ELF-1 (cell line): ENCODE data around the gene NR3C2.

Experiments used
- DNase-seq: peaks from one replicate; pipeline ENCODE4 v3.0.0-alpha.2; 2016; ENCODE audit warnings: low read depth, low spot score

The NR3C2 gene

GRCh38 chr4:148077581-148077980 is 364.6 kb downstream of the NR3C2 start:
- no peak for DNase-seq

- DNase-seq: no peak
Observed at GRCh38 chr4:148076964-148077363, 365.2 kb downstream of the NR3C2 start.

GRCh38 chr4:148075438-148075837 is 366.8 kb downstream of the NR3C2 start:
- DNase-seq: no peak

- DNase-seq: no peak
Observed at GRCh38 chr4:148074462-148074861, 367.8 kb downstream of the NR3C2 start.

- no peak for DNase-seq
Observed at GRCh38 chr4:148073349-148073748, 368.9 kb downstream of the NR3C2 start.

- DNase-seq: no peak
Observed at GRCh38 chr4:148072789-148073188, 369.4 kb downstream of the NR3C2 start.

GRCh38 chr4:148071009-148071408 is 371.2 kb downstream of the NR3C2 start:
- DNase-seq: no peak

- no peak for DNase-seq
Observed at GRCh38 chr4:148069895-148070178, 372.4 kb downstream of the NR3C2 start.

GRCh38 chr4:148069086-148069894 is 372.9 kb downstream of the NR3C2 start:
- DNase-seq: no peak

DNA sequence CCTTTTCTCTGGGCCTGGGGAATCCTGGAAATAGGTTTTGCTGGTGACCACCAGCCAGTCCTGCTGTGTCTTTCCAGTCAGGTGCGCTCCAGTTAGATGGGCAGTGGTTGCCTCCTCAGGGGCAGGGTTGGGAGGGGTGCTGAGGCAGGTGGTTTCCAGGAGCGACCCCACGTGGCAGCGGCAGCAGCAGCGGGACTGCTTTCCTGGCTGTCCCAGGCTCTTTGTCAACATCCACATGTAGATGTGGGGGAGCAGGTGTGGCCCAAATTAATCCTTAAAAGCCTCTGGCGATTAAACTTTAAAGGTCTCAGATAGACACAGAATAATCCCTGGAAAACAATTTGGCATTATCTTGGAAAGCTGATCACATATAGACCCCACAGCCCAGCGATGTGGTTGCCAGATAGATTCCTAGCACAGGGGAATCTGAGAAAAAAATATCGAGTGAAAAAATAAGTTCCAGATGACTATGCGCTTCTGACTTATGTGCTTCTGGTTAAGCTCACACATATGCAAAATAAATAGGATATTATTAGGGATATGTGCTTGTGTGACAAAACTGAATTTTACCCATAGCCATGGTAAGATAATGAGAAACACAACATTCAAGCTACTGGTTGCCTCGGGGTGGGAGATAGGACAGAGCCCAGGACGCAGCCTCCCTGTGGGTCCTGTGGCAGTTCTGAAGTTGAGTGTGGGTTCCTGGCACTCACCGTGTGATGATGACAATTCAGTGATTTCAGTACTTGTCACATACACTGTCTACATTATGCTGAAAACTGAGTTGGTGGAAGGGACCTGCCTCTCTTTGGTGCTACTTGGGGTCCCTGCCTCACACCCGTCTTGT is 373.9 kb downstream of the NR3C2 start:
- no peak for DNase-seq

DNA sequence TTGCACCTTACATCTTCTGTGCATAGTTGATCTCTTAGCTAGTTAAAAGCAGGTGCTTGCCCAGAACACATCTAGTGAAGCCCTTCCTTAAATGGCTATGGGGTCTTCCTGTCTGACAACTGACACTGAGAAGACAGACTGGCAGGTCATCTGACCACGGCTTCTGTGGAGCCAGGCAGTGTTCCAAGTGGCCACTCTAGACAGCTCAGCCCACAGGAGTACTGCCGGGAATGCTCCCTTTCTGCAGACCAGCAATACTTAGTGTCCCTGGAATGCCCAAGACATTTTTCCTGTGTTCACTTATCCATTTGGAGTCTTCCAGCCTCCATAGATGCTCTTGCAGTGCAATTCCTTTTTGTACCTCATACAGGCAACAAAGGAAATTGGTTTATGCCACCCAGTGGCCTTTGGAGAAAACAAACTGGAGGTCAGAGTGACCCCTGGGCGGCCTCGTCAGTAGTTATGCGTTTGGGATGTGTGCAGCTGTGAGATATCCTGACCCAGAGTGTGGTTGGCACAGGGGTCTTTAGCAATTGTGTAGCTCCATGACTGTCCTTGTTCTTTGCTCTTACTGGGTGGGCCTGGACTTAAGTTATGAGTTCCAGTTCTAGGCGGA is 374.8 kb downstream of the NR3C2 start:
- DNase-seq: no peak

- DNase-seq: no peak
Observed at GRCh38 chr4:148065075-148065474, 377.1 kb downstream of the NR3C2 start.

- DNase-seq: no peak
Observed at GRCh38 chr4:148064451-148064850, 377.8 kb downstream of the NR3C2 start.

DNA sequence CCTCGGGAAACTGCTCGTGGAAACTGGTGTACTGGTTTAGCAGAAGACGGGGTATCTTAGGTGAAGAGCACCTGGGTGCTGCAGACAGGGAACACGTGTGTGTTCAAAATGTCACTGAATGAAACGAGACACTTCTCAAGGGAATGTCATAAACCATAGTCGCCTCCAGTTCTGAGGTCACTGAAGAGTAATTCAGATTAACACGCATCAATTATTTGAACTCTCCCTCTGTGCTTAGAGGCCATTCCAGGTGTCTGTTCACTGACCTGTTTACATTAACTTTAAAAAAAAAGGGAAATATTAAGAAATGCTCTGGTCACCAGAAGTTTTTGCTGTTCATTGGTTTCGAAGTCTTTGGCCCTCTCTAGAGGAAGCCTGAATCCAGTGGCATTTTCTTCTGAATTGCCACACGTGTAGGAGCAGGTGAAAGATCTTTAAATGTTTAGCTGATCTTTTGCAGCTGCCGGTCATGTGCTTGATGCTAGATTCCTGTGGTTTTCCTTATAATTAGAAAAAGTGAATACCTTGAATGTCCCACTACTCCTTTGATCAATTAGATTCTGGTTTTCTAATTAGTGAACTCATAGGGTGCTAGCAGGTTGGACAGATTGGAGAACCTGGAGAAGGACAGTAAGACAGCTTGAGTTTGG is 379.8 kb downstream of the NR3C2 start:
- no peak for DNase-seq

DNA sequence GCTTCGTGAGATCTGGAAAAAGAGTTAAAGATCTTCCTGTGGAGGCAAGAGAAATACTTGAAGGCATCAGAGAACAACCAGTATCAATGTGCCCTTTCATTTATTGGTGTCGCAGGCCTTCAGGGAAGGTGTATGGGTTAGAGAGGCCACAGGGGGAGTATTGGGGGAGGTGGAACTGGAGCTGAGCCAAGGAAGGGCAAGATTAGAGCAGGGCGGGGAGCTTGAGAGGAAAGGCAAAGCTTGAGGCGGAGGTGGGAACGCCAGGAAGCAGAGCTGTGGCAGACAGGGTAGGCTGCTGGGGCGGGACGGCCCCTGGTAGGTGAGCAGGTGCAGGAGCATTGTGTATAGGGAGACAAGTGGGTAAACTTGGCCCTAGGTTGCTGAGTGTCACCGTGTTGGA is 380.4 kb downstream of the NR3C2 start:
- DNase-seq: no peak

DNA sequence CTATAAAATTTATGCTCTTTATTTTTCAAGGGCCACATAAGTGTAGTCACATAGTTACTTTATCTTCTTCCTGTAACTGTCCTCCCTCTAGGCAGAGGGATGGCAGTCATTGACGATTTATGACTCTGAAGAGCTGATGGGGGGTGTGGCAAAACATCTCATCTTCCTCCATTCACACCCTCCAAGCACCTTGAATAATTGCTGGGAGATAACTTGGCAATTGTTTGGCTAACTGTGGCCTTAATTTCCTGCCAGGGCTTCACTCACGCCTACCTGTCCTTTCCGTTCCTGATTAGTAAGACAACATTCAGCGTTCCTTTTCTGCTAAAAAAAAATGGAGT is 381.1 kb downstream of the NR3C2 start:
- DNase-seq: peak; percentile 23

DNA sequence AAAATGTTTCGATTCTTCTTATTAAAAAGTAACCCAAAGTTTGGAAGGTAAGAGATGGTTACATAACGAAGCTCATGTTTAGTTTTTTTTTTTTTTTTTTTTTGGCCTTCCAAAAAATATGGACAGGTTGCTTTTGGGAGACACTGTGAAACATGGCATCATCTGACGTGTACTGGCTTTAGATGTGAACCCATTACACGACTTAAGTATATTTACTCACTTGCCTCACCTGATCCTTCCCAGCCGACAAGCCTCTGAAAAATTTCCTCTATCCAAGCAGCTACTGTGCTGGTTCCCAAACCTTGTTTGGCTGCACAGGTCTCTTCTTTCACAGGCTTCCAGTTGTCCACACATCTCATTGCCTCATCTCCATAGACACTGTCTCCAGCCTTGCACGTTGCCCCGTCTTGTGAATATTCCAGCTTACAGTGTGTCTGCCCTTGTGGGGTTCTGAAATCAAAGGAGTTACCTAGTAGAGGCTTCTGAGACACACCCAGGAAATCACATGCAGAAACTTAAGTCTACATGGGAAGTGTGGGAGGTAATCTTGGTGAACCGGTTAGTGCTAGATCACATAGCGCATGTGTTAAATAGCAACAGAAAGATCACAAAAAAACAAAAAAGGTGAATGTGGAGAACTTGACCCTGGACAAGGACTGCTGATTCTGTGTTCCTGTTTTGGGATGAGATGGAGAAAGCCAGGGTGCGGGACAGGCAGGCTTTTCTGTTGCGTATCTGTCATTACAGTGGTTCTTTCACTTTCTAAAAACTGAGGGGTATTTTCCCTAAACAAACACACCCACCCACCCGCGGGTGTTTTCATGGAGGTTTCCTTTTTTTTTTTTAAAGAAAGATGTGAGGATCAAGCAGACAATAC is 381.7 kb downstream of the NR3C2 start:
- DNase-seq: no peak

DNA sequence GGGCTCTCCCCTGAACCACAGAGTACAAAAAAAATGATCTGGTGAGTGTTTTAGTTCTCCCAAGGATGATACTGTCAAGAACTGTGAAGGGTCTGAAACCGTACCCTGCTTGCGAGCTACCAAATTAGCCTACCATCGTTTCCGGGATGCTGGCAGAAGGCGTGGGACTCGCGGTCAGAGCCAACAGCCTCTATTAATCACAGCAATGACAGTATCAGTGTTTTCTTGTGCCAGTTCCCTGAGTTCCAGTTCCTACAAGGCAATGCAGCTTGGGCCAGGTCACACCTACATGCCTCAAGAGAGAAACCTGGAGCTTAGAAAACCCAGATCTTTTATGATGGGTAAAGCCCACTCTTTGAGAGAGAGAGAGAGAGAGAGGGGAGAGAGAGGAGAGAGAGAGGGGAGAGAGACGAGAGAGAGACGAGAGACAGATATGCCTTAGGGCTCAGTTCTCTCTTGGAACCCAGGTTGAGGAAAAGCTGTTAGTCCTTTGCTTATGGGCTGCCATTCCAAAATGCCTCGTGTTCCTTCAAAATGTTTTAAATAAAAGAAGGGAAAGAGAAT is 382.5 kb downstream of the NR3C2 start:
- DNase-seq: no peak

DNA sequence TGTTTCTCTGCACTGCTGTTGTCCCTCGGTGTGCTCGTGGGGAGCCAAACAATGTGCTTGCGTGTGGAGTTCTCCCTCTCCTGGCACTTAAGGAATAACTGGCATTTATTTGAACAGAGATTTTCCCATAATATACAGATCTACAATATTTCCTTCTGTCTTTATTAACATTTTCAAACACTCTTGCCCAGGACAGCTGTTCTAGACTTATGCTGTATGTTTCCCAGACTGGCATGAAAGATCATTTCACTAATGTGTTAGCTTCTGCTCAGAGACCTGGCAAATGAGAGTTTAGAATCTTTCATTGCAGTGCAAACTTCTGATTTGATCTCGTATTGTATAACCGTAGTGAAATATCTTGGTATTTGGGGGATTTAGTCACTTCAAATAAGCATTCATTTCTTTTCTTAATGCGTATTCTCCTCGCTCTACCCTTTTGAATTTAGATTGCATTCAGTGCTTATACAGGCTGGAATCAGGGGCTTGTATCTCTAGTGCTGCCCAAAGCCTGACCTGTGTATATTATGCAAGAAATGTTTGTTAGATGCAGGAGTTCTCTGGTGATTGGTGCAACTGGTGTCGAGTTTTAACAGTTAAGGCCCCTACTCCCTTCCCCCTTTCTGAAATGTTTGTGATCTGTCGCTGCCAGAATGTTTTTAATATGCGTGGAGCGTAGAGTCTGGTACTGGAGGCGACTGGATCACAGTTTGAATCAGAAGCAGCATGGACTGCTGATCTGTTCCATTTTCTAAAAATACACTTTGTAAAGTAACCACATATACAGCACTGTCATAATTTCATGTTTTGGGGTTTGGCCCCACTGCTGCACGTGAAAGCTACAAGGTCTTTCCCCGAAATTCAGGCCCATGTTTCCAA is 384.0 kb downstream of the NR3C2 start:
- no peak for DNase-seq

- no peak for DNase-seq
Observed at GRCh38 chr4:148057516-148057915, 384.7 kb downstream of the NR3C2 start.
